HT-29 (cell line): ENCODE data around the gene SCAI. TPM values are rescaled to one million over a fixed set of nuclear protein-coding genes. Genes with fewer than 3 reads are reported as not detected.
"Not testable (repeated sequence)": the region's sequence is repeated elsewhere in the genome, so short reads cannot be mapped to it uniquely, and the experiment has no call there.

ENCODE experiments used
- DNase-seq: peaks from one replicate; pipeline ENCODE4 v3.0.0-alpha.2; 2015; ENCODE audit warnings: low spot score
- total RNA-seq: library from RNA; depleted of rRNA; stranded (reverse); fragments of >200 nt; shearing (Covaris generic); gene quantifications from 2 replicates; pipeline ENCODE4 v1.2.3, GENCODE V29; 2014; rRNA removed

Gene SCAI
- 3.9 and 5.3 TPM in 2 replicates for total RNA-seq

- DNase-seq: peak; percentile 99
Measured at GRCh38 chr9:125143377-125144090, at the start of gene SCAI. TSS of gene SCAI (minus strand) at chr9:125143528. CDS start at chr9:125143437, 91 bp downstream.

GRCh38 chr9:125190361-125190801 is 47.1 kb upstream of the SCAI start:
- no peak for DNase-seq

- DNase-seq: peak; percentile 94
Measured at GRCh38 chr9:125189361-125190289, 46.3 kb upstream of the SCAI start, which contains the start of gene PPP6C. TSS of gene PPP6C (minus strand) at chr9:125189803. CDS start at chr9:125189718, 85 bp downstream.

- peak; percentile 22 for DNase-seq
Measured at GRCh38 chr9:125189011-125189360, 45.7 kb upstream of the SCAI start.

GRCh38 chr9:125183561-125183960 is 40.2 kb upstream of the SCAI start:
- no peak for DNase-seq

- DNase-seq: no peak
Measured at GRCh38 chr9:125183054-125183453, 39.7 kb upstream of the SCAI start.

GRCh38 chr9:125181756-125182155 is 38.4 kb upstream of the SCAI start:
- DNase-seq: not testable (repeated sequence)

- no peak for DNase-seq
Measured at GRCh38 chr9:125180876-125181275, 37.5 kb upstream of the SCAI start.

GRCh38 chr9:125179776-125180175 is 36.4 kb upstream of the SCAI start:
- DNase-seq: not testable (repeated sequence)

- no peak for DNase-seq
Measured at GRCh38 chr9:125177888-125178287, 34.6 kb upstream of the SCAI start.

- no peak for DNase-seq
Measured at GRCh38 chr9:125176636-125177035, 33.3 kb upstream of the SCAI start.

GRCh38 chr9:125172031-125172755 is 28.9 kb upstream of the SCAI start:
- no peak for DNase-seq

GRCh38 chr9:125169895-125170294 is 26.6 kb upstream of the SCAI start:
- DNase-seq: no peak

GRCh38 chr9:125166762-125167161 is 23.4 kb upstream of the SCAI start:
- DNase-seq: no peak

GRCh38 chr9:125162891-125163290 is 19.6 kb upstream of the SCAI start:
- not testable (repeated sequence) for DNase-seq

GRCh38 chr9:125161284-125161918 is 18.1 kb upstream of the SCAI start:
- DNase-seq: no peak

- no peak for DNase-seq
Measured at GRCh38 chr9:125160750-125161149, 17.4 kb upstream of the SCAI start.

- no peak for DNase-seq
Measured at GRCh38 chr9:125156551-125156950, 13.2 kb upstream of the SCAI start.

- no peak for DNase-seq
Measured at GRCh38 chr9:125153712-125154367, 10.5 kb upstream of the SCAI start.

GRCh38 chr9:125151730-125152129 is 8.4 kb upstream of the SCAI start:
- DNase-seq: no peak
